K562 treated with DMSO at 1 percent for 4 hours (cell line): Measurements from ENCODE around the gene TDRD7. TPM values are rescaled to one million over a fixed set of nuclear protein-coding genes. Genes with fewer than 3 reads are reported as not detected.

Experiments
- total RNA-seq: library from RNA; unstranded; fragments of 300-600 nt; gene quantifications from 2 replicates; pipeline ENCODE4 v1.2.3, GENCODE V29; 2022; ENCODE audit not compliant: insufficient read depth

Gene TDRD7
- 7.0 and 9.4 TPM in 2 replicates for total RNA-seq

GRCh38 chr9:97411789-97412625 lies at the start of gene TDRD7:
Gene TDRD7 (plus strand): TSS chr9:97412096. CDS start chr9:97428466, 16,370 bp downstream.

GRCh38 chr9:97501177-97501971 lies 89.5 kb downstream of the TDRD7 start, which contains the start of gene TMOD1:
Gene TMOD1 (plus strand): TSS chr9:97501666. CDS start chr9:97524189, 22,523 bp downstream.

Other genes starting within 250 kb of the TDRD7 start
- 1.2 and 2.2 TPM in 2 replicates for gene CCDC180, start 104.4 kb upstream of the TDRD7 start, total RNA-seq
- 12.0 and 15.1 TPM in 2 replicates for gene TMOD1, start 89.6 kb downstream of the TDRD7 start, total RNA-seq
- gene TSTD2, start 221.3 kb downstream of the TDRD7 start, total RNA-seq, result 10.3 and 12.1 TPM in 2 replicates
- 15.8 and 16.7 TPM in 2 replicates for gene NCBP1, start 221.7 kb downstream of the TDRD7 start, total RNA-seq